Measurements from ENCODE around the gene GMDS.

Gene GMDS

GRCh38 chr6:2129182-2129621, 116.2 kb downstream of the GMDS start:
- DNase-seq: no peak

GRCh38 chr6:2127484-2127911, 117.9 kb downstream of the GMDS start:
- DNase-seq: no peak

- DNase-seq: no peak
Observed at GRCh38 chr6:2126351-2126750, 119.1 kb downstream of the GMDS start.

GRCh38 chr6:2125158-2125557, 120.2 kb downstream of the GMDS start:
- DNase-seq: no peak

- no peak for DNase-seq
Observed at GRCh38 chr6:2124260-2124709, 121.1 kb downstream of the GMDS start.

GRCh38 chr6:2120912-2121311, 124.5 kb downstream of the GMDS start:
- DNase-seq: no peak

- no peak for DNase-seq
Observed at GRCh38 chr6:2119275-2119674, 126.1 kb downstream of the GMDS start.

GRCh38 chr6:2118136-2118535, 127.3 kb downstream of the GMDS start:
- DNase-seq: no peak

GRCh38 chr6:2117447-2117846, 128.0 kb downstream of the GMDS start:
- no peak for DNase-seq

- DNase-seq: no peak
Observed at GRCh38 chr6:2116496-2116895, 128.9 kb downstream of the GMDS start.

- DNase-seq: no peak
Observed at GRCh38 chr6:2114100-2114499, 131.3 kb downstream of the GMDS start.

- no peak for DNase-seq
Observed at GRCh38 chr6:2111162-2111677, 134.2 kb downstream of the GMDS start.

GRCh38 chr6:2110504-2110903, 134.9 kb downstream of the GMDS start:
- no peak for DNase-seq

GRCh38 chr6:2109796-2110195, 135.6 kb downstream of the GMDS start:
- DNase-seq: no peak

- DNase-seq: no peak
Observed at GRCh38 chr6:2108700-2109306, 136.6 kb downstream of the GMDS start.

GRCh38 chr6:2104524-2104880, 140.9 kb downstream of the GMDS start:
- no peak for DNase-seq

GRCh38 chr6:2103765-2104523, 141.5 kb downstream of the GMDS start:
- DNase-seq: no peak

- DNase-seq: no peak
Observed at GRCh38 chr6:2102966-2103365, 142.4 kb downstream of the GMDS start.

GRCh38 chr6:2102316-2102883, 143.0 kb downstream of the GMDS start:
- no peak for DNase-seq

GRCh38 chr6:2101213-2101612, 144.2 kb downstream of the GMDS start:
- no peak for DNase-seq

- no peak for DNase-seq
Observed at GRCh38 chr6:2099870-2100269, 145.5 kb downstream of the GMDS start.

GRCh38 chr6:2097464-2097863, 147.9 kb downstream of the GMDS start:
- DNase-seq: no peak

GRCh38 chr6:2094642-2095041, 150.8 kb downstream of the GMDS start:
- DNase-seq: no peak

- no peak for DNase-seq
Observed at GRCh38 chr6:2086326-2086965, 159.0 kb downstream of the GMDS start.

Data from 8988T (cell line).